NCI-H1436 (cell line): Measurements from ENCODE around the gene SH3BP5L.

ENCODE experiments used
- DNase-seq: peaks from one replicate; lab custom pipeline; 2025; lab: John Stamatoyannopoulos, UW

Gene SH3BP5L

DNA sequence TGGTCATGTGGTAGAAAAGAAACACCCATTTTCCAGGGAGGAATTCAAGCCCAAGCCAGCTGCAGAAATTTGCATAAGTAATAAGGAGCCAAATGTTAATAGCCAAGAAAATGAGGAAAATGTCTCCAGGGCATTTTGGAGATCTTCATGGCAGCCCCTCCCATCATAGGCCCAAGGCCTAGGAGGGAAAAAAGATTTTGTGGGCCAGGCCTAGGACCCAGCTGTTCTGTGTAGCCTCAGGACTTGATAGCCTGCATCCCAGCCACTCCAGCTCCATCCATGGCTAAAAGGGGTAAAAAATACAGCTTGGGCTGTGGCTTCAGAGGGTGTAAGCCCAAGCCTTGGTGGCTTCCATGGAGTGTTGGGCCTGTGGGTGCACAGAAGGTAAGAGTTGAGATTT, 48.7 kb downstream of the SH3BP5L start:
- DNase-seq: no peak

DNA sequence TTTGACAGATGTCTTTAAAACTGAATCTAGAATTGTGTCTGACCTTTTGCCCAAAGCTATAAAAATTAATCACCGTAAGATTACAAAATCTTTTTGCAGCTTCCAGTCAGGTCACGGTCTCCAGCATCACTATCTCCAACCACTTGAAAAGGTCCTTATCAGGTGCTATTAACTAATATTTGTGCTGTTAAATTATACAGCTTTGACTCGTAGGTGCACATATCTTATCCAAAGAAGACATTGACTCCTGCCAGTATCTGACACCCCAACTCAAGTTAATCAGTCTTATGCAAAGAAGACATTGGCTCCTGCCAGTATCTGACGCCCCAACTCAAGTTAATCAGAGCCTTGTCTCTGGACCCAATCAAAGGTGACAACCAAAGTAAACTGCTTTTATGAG, 50.3 kb downstream of the SH3BP5L start:
- DNase-seq: no peak
